Urothelium cell line (cell line): ENCODE measurements around the gene LRRC8D.

ENCODE experiments used
- DNase-seq: peaks from one replicate; pipeline ENCODE4 v3.0.0; 2011; ENCODE audit warnings: low spot score, mixed read lengths
- FAIRE-seq: peaks from 2 replicates; lab custom pipeline; 2011; peaks lifted over from hg19 to GRCh38; lab: Jason Lieb, UNC

LRRC8D gene

DNA sequence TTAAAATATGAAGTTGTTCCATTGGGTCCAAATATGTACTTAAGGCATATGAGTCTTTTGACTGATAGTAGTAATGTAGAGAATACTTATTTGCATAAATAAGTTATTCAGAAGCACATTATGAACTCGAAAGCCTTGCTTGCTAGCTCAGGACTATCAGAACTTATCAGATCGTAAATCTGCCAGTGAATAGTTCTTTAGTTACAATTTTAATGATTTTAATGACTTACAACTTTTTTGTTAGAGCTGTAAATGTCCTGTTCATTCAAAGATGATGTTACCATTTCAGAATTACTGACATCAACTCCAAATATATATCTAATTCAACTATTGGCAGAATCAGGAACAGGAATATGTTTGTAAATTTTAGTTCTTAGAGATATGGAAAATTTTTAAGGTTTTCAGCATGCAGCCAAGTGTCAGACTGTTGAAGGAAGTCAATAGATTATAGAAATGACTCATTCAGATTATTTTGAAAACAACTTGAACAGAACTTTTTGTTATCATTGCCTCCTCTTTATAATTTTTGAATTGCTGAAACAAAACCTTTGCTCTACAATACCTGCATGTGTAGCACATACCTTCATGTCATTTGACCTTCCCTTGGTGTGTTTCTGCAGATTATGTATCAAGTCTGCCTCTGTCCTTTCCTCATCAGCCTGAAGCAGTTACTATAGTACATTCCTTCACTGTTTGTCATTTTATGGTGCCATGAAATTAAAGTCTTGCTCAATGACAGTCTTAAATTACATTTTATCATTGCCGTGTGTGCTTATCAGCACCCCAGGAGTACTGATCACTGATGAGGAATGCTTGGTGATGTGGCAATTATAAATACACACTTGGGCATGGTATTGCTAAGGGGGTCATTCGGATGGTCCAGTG is 44.9 kb downstream of the LRRC8D start:
- FAIRE-seq (no peak), DNase-seq (no peak)

DNA sequence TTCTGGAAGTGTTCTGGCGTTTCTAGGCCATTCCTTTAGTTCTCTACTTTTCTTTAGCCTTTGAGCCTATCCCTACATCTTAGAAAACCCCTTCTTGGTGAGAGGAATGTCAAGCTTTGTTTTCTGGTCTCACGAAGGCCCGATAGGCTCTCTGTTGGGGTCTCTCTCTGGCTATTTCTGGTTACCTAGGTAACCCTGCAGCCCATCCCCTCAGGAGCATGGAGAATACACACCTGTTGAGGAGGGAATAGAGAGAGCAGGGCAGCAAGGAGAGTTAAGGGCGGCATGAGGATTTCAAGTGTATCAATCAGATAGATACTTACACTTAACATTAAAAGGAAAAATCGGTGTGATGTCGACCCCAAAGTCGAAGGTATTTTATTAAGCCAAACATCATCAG is 45.7 kb downstream of the LRRC8D start:
- FAIRE-seq (no peak), DNase-seq (no peak)

DNA sequence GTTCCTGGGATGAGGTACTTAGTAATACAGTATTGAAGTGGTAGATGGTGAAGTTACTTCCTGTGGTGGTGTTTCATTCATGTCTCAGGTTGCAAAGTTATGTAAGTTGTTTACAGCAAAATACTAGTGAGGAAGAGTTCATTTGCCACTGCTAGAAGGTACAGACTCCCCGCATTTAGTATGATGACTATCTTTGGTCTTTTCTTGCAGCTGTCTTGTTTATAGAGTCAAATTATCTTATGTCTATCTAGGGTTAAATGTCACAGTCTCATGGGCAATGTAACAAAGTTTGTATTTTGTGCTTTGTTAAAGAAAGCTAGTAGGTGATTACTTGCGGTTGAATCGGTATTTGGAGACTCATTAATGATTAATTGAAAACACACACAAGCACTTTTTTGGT is 50.2 kb downstream of the LRRC8D start:
- no peak for FAIRE-seq
- no peak for DNase-seq

DNA sequence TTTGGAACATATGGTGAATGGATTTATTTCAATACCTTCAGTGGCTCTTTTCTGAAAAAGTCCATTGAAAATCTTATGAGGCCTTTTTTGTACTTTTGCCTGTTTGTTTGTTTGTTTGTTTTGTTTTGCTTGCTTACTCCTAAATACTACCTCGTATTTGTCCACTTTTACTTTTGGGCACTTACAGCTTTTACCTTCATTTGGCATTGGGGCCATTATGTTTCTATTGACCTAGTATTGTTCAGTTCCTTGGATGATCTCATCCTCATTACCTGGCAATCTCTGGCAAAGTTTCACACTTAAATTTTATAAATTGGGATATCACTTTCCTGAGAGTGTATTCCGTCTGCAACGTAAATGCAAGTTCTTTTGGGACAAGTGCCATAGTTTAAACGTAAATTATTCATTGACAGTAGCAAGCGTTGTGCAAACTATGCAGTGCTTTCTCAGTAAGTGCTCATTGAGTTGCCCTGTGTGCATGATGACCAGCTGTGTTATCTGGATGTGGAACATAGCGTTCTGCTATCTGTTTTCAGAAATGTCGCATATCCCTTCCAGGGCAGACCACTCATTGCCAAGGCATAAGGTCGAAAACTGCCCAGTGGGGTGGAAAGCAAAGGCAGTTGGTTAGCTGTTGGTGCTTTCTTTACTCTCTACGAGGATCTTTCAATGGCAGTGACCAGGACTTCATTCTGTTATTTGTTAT is 51.1 kb downstream of the LRRC8D start:
- no peak for DNase-seq
- no peak for FAIRE-seq

DNA sequence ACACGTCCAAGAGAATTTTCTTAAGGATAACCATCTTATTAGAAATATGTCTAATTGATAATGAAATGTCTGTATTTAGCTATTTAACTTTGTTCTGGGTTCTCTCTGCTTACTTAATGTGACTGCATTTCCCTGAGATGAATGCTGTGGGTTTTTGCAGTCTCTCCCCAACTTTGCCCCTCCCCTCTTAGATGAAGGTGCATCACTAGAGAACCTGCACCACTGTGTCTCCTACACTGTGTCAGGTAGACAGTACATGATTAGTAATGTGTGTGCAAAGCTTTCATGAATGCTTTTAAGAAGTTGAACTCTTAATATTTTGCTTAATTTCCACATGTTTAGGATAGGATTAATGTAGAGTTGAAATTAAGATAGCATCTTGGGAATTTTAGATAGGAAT is 51.7 kb downstream of the LRRC8D start:
- DNase-seq (no peak), FAIRE-seq (no peak)

DNA sequence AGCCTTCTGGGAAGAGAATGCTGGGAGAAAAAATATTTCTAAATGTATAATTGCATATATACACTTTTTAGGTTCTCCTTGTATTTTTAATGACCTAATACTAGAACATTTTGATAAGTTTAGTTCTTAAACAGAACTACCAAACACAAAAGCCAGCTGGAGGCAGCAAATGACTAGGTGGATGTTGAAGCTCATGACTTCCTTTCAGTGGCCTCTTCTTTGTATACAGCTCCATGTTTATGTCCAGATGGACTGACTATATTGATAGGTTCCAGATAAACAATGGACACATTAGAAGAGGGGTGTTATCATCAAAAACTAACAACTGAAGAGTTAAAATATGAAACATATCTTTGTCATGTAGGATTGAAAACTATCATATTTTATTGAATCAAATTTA is 52.5 kb downstream of the LRRC8D start:
- no peak for DNase-seq
- no peak for FAIRE-seq

DNA sequence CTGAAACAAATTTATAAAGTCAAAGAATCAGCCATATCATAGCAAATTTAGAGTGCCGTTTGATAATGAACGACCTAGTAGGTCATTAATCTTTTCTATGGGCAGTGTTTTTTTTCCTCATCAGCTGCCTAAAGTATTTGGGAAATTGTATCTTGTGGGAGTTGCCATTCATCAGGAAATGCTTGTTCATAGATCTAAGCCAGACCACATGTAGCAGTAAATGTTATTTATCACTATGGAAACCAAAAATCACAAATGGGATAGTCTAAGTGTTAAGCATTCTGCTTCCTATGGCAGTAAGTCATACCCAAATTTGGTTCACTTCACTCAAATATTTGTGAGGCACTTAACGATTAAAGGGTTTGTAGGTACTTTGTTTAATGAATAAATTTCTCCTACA is 52.9 kb downstream of the LRRC8D start:
- FAIRE-seq: no peak
- no peak for DNase-seq

DNA sequence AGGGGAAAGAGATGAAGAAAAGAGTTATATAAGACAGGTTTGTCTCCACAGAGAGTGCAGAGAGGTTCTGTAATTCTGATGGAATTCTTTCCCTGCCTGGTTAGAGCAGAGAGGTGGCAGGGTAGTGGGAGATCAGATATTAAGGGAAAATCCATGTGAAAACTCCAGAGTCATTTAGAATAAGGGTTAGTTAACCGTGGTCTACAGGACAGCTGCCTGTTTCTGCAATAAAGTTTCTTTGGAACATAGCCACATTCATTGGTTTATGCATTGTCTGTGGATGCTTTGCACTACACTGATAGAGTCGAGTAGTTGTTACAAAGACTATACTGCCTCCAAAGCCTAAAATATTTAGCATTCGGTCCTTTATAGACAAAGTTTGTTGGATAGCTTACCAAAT is 55.6 kb downstream of the LRRC8D start:
- FAIRE-seq: no peak
- DNase-seq: no peak

DNA sequence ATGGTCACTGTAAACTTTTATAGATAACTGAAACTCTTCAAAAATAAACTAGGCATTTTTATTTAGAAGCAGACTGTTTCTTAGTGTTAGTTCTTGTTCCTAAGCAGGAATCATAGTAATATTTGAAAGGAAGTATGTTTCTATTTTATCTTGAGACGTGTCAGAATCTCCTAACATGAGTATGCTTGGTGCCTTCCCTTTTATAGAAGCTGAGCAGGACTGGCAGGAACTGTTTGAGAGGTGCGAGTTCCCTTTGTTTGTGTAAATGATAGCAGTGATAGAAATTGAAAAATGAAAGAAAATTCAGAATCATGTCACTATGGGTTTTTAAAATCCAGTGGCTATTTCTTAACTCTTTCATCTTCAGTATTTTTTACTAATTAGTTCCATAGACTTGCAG is 56.9 kb downstream of the LRRC8D start:
- FAIRE-seq: no peak

DNA sequence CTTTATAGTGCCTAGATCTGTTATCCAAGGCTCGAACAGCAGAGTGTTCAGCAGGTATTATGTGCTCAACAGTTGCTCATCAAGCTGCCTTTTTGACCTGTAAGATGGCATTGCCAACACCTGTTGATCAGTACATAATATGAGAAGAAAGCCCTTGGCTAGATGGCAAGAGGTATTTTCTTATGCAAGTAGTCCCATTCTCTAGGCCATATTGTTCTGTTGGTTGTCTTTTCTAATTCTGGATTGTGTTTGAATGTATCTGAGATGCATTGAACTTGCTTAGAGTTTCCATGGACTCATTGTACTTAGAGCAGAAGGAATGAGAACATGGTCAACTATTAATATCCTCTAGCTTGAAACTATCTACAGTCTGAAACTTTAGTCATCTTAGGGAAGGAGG is 57.4 kb downstream of the LRRC8D start:
- DNase-seq (no peak), FAIRE-seq (no peak)

More for the DNA sequence above, 56.9 kb downstream of the LRRC8D start:
- no peak for DNase-seq

DNA sequence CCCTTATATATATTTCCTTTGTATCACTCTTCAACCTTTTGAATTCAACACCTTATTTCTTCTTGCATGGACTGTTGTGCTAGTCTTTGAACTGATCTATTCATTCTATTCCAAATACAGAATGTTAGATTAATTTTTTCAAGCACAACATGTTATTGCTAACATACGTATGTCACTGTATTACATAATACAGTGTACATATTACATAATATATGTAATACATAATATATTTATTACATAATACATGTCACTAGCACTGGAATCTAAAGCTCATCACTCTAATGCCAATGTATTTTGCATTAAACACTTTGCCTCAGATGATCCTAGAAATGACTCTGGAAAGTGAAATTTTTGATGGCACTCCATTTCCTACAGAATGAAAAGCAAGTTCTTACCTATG is 59.8 kb downstream of the LRRC8D start:
- FAIRE-seq (no peak), DNase-seq (no peak)

DNA sequence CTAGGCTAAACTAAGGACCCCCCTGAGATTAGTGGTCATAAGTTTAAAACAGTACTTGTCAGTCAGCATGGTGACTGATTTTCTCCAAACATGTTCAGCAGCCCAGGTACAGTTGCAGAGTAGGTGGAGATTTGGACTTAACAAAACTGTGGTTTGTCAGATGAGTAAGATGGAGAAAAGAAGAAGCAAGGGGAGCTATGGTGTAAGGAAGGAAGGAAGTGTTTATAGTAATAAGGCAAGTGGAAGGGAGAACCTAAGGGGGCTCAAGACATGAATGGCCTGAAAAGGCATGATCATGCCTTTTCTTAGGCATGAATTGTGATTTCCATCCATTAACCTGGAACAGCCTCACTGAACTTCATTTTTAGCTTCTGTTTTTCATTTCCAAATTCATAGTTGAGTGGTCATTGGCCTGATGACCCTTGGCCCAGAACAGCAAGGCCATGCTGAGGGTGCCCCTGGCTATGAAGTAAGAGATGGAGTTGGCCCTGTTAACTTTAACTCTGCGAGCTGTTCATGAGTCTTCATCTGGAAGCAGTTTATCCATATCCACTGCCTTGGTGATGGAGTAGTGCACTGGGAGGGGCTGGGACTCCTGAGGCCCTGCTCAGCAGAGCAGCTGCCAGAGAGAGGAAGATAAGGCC is 60.7 kb downstream of the LRRC8D start:
- no peak for FAIRE-seq

DNA sequence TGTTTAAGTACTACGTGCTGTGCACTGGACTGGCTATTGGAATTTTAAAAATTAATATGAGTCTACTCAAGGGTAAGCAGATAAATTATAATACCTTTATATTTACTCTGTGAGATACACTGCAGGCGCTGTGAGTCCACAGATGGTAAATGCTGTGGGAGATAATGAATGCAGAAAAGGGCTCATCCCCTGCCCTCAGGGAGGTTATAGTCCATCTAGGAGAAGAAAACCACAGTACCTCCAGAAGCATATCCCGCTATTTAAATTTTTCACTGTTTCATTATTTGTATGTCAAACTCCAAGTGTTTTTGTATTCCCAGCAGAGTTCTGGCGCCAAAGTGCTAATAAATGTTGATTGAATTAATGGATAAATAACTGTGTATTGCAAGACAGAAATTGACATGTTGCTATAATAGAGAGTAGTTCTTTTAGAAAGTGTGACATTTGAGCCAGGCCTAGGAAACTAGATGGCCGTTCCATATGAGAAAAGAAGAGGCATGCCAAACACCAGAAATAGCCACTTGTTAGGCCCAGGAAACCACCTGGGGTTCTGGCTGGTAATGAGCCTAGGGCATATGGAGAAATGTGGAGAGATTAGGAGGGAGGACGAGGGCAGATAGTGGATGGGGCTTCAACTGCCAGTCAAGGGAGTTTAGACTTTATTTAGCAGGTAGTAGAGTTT is 61.7 kb downstream of the LRRC8D start:
- FAIRE-seq (no peak), DNase-seq (no peak)

More for the DNA sequence above, 60.7 kb downstream of the LRRC8D start:
- DNase-seq: no peak

DNA sequence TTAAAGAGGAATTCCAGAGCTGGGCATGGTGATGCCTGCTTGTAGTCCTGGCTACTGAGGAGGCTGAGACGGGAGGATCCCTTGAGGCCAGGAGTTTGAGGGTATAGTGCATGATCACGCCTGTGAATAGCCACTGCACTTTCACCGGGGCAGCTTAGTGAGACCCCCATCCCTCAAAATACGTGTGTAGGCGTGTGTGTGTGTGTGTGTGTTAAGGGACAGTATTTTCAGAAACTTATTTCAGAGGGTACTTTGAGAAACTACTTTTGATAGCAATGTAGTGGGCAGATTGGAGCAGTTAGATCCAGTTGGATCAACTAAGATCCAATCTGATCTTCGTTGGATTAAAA is 62.2 kb downstream of the LRRC8D start:
- FAIRE-seq (no peak), DNase-seq (no peak)

DNA sequence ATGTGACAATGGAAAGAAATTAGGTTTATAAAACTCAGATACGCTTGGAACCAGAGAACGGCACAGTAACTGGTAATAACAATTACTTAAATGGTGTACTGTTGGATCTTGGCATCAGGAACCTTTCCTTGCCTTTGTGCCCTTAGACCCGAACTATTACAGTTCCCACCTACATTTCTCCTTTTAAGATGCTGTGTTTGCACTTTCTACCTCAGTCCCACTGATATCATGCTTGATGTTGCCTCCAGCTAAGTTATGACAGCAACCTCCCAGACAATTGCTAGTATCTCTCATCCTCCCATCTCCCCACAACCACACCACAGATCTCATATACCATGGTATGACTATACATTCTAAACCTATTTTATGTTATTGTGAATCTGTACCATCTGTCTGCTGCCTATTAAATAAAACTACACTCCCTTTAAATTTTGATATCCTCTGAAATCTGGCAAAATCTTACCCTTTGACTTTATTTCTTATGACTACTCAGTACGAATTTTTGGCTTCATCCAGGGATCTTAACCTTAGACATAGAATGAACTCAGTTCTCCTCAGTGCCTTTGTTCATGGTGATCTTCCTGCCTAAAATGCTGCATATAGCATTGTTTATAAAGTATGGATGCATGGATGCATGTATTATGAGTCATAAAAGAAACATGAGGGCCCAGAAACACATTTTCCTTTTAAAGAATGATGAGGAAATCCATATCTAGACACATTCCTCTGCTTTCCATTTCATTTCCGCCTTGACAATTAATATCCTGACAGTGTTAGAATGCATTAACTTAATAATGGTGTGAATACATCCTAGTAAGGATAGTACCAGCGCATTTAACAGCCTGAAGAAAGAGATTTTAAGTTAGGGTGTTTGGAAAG is 64.1 kb downstream of the LRRC8D start:
- no peak for DNase-seq
- FAIRE-seq: no peak

DNA sequence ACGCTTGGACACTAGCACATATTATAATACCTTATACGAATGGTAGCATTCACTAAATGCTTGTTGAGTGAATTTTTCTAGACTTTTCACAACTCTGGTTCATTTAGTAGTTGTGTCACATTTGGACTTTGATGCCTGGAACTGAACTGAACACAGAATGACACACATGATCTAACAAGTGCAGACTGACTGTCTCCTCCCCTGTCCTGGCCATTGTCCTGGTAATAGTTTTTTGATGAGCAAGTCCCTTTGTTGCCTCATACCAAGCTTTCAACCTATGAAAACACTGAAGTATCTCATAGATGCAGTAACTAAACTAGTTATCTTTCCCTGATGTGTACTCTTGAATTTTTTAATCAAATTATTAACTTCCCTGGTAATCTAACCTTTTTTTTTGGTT is 66.4 kb downstream of the LRRC8D start:
- FAIRE-seq (no peak), DNase-seq (no peak)

DNA sequence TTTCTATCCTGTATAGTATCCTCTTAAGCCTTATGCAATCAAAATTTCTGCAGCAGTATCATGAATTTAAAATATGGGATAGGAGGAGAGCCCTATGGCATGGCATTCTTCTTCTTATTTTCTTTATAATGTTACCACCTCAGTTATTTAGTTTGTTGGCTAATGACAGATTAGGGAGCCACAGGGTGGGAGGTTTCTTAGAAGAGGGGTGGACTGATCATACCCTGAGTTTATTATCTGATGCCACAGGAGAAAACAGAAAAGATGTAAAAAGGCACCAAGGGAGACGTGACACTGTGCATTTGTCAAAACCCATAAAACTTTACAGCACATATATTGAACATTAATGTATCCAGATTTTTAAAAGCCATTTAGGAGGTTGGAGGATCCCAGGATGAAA is 66.9 kb downstream of the LRRC8D start:
- FAIRE-seq: no peak
- no peak for DNase-seq

DNA sequence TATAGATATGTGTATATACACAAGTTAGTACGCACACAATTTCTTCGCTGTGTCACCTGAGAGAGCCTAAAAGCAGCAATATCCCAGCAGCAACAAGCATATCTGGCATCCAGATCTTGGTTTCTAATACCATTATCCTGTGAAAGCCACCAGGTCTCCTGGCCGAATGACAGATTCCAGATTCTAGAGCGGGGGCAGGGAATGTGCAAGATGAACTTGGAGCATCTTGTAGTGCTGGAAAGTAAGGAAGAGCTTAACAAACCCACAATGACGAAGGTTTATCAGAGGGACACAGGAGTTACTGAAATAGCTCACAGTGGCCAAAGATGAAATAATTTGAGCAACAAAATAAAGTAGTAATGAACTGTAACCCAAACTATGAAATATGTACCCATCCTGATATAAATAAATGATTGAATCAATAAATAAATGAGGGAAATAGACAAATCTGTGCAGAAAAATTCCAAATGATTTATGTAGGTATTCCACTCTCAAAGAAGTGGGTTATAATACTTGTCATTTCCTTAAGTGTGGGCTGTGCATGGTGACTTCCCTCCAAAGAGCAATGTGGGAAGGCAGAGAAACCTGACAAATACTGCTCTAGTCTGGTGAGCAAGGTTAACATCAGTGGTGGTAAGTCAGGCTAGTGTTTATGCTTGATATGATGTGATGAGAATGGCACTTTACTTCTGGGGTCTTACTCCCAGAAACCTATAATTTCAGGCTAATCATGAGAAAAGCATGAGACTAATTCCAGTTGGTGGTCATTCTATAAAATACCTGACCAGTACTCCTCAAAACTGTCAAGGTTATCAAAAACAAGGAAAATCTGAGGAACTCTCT is 67.9 kb downstream of the LRRC8D start:
- DNase-seq (no peak), FAIRE-seq (no peak)

DNA sequence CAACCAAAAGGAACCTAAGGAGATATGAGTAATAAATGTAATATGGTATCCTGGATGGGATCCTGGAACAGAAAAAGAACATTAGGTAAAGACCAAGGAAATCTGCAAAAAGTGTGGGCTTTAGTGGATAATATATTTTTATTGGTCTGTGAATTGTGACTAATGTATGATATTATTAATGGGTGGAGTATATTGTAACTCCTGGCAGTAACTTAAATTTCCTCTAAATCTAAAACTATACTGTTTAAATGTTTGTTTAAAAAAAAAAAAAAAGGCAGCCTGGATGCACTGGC is 68.4 kb downstream of the LRRC8D start:
- no peak for FAIRE-seq

More for the DNA sequence above, 68.4 kb downstream of the LRRC8D start:
- DNase-seq: no peak
